MM.1S (cell line): ENCODE results near the gene LRRN2.
A peak's percentile ranks its signal among the peaks of the same experiment; 100 is the strongest.

ENCODE experiments used
- DNase-seq: peaks from one replicate; pipeline ENCODE4 v3.0.0-alpha.2; 2015
- H2AFZ ChIP-seq: fragments of 300-600 bp; sonication (generic); 2 replicates; pipeline ENCODE4 v1.6.0; 2016; ENCODE audit warnings: antibody characterized with exemption, low read length
- H3F3A ChIP-seq: fragments of 300-600 bp; sonication (generic); 2 replicates; pipeline ENCODE4 v1.6.1; 2016; ENCODE audit warnings: mild to moderate bottlenecking, antibody characterized with exemption, low read length, moderate library complexity, mixed read lengths; ENCODE audit not compliant: insufficient read depth
- H3K27ac ChIP-seq: fragments of 300-600 bp; sonication (generic); 2 replicates; pipeline ENCODE4 v1.5.1; 2016; ENCODE audit warnings: mild to moderate bottlenecking, low read length
- H3K27me3 ChIP-seq: fragments of 300-600 bp; sonication (generic); replicated peaks from 2 replicates; pipeline ENCODE4 v1.6.0; 2016; ENCODE audit warnings: low read length; ENCODE audit not compliant: insufficient read depth
- H3K36me3 ChIP-seq: fragments of 300-600 bp; sonication (generic); replicated peaks from 2 replicates; pipeline ENCODE4 v1.6.1; 2016; ENCODE audit warnings: mild to moderate bottlenecking, low read length, mixed read lengths; ENCODE audit not compliant: insufficient read depth
- H3K4me1 ChIP-seq: fragments of 300-600 bp; sonication (generic); 2 replicates; pipeline ENCODE4 v1.6.1; 2016; ENCODE audit warnings: low read length, mixed read lengths
- H3K4me2 ChIP-seq: fragments of 300-600 bp; sonication (generic); 2 replicates; pipeline ENCODE4 v1.6.0; 2016; ENCODE audit warnings: low read depth, low read length
- H3K4me3 ChIP-seq: fragments of 300-600 bp; sonication (generic); 2 replicates; pipeline ENCODE4 v1.5.1; 2016; ENCODE audit warnings: low read length, mixed read lengths
- H3K79me2 ChIP-seq: fragments of 300-600 bp; sonication (generic); 2 replicates; pipeline ENCODE4 v1.6.1; 2016; ENCODE audit warnings: mixed run types, low read length, mixed read lengths
- H3K9ac ChIP-seq: fragments of 300-600 bp; sonication (generic); 2 replicates; pipeline ENCODE4 v1.6.1; 2016; ENCODE audit warnings: low read length, mixed read lengths
- H3K9me2 ChIP-seq: fragments of 300-600 bp; sonication (generic); replicated peaks from 2 replicates; pipeline ENCODE4 v1.6.1; 2016; ENCODE audit warnings: mild to moderate bottlenecking, low read length, mixed read lengths; ENCODE audit not compliant: insufficient read depth
- H3K9me3 ChIP-seq: fragments of 300-600 bp; sonication (generic); replicated peaks from 2 replicates; pipeline ENCODE4 v1.6.1; 2016; ENCODE audit warnings: mild to moderate bottlenecking, low read length, mixed read lengths; ENCODE audit not compliant: insufficient read depth
- H4K20me1 ChIP-seq: fragments of 300-600 bp; sonication (generic); 2 replicates; pipeline ENCODE4 v1.6.1; 2016; ENCODE audit warnings: mild to moderate bottlenecking, low read length, moderate library complexity, mixed read lengths; ENCODE audit not compliant: insufficient read depth
- EZH2 ChIP-seq: fragments of 300-600 bp; sonication (generic); optimal IDR thresholded peaks from 2 replicates; pipeline ENCODE3; 2017; ENCODE audit warnings: low read depth, mild to moderate bottlenecking, antibody characterized with exemption, low read length, mixed read lengths
- EZH2phosphoT487 ChIP-seq: fragments of 300-600 bp; sonication (generic); IDR thresholded peaks from 2 replicates; pipeline ENCODE4 v1.6.1; 2018; ENCODE audit warnings: antibody characterized with exemption, low read length
- TF ChIP-seq, protein P1 (sequence below): fragments of 300-600 bp; sonication (generic); IDR thresholded peaks from 2 replicates; pipeline ENCODE4 v1.5.1; 2016; ENCODE audit warnings: antibody characterized with exemption, low read length, mixed read lengths

The LRRN2 gene

DNA sequence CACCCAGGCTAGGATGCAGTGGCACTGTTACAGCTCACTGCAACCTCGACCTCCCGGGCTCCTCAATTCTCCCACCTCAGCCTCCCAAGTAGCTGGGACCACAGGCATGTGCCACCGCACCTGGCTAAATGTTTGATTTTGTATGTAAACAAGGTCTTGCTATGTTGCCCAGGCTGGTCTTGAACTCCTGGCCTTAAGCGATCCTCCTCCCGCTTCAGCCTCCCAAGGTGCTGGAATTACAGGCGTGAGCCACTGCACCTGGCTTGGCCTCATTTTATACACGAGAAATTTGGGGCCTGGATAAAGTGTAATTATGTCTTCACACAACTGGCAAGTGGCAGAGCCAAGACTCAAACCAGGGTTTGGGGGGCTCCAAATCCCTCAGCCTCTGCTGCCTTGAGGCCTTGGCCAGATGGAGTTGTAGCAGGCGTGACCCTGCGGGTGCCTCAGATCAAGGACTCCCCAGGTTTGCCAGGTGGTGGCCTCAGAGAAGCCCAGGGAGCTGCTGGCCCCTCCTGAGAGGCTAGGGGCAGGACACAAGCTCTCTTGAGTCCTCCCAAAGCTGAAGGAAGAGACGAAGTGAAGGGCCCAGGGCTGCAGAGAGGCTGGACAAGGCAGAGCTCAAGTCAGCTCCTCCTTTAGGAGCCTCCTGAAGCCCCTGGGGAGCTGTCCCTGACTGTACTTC, 107.6 kb downstream of the LRRN2 start:
- H3K9me2 ChIP-seq, result no peaks in the 10 kb centered on the region
- no peaks in the 10 kb centered on the region for H3K9me3 ChIP-seq
- peak overlapping the region; percentile 94 for H3K4me2 ChIP-seq
- H3K36me3 ChIP-seq, result no peaks in the 10 kb centered on the region
- no peaks in the 10 kb centered on the region for H3K27me3 ChIP-seq
- peaks cover 21% of the 10 kb centered on the region for H3K4me1 ChIP-seq
- peak overlapping the region; percentile 78 for H3K27ac ChIP-seq
- DNase-seq, result peak; percentile 16
- TF ChIP-seq, protein P1, sequence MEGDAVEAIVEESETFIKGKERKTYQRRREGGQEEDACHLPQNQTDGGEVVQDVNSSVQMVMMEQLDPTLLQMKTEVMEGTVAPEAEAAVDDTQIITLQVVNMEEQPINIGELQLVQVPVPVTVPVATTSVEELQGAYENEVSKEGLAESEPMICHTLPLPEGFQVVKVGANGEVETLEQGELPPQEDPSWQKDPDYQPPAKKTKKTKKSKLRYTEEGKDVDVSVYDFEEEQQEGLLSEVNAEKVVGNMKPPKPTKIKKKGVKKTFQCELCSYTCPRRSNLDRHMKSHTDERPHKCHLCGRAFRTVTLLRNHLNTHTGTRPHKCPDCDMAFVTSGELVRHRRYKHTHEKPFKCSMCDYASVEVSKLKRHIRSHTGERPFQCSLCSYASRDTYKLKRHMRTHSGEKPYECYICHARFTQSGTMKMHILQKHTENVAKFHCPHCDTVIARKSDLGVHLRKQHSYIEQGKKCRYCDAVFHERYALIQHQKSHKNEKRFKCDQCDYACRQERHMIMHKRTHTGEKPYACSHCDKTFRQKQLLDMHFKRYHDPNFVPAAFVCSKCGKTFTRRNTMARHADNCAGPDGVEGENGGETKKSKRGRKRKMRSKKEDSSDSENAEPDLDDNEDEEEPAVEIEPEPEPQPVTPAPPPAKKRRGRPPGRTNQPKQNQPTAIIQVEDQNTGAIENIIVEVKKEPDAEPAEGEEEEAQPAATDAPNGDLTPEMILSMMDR, result no peak
- TF ChIP-seq EZH2phosphoT487 (no peak), EZH2 (no peak)
- peaks cover 22% of the 10 kb centered on the region for H3F3A ChIP-seq
- H3K4me3 ChIP-seq, result peak overlapping the region; percentile 71
- no peaks in the 10 kb centered on the region for H4K20me1 ChIP-seq
- peak overlapping the region; percentile 60; the same call in 1 of the 2 replicates for H3K9ac ChIP-seq
- H2AFZ ChIP-seq, result 0 out of 2 replicates have a peak overlapping the region, but pooled peaks have one; percentile 68
- no peaks in the 10 kb centered on the region for H3K79me2 ChIP-seq

DNA sequence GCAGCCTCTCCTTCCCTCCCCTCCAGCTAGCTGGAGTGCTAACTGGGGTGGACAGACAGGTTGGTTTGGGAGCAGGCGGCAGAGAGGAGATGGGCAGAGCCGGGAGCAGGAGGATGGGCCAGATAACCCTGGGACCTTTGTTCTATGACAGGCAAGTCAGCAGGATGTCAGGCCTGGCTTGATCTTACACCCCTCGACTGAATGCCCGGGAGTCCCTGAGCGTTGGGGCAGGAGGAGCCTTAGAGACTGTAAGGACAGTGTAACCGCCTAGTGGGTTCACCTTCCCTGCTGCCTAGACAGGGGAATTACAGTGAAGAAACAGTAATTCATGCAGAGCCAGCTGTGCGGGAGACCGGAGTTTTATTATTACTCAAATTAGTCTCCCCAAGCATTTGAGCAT, 109.1 kb downstream of the LRRN2 start:
- no peak for DNase-seq
- Histone ChIP-seq H3F3A (peaks cover 22% of the 10 kb centered on the region), H3K9ac (no peak overlapping the region), H3K9me3 (no peaks in the 10 kb centered on the region), H4K20me1 (no peaks in the 10 kb centered on the region), H3K4me3 (no peak overlapping the region), H3K27ac (no peak overlapping the region), H3K79me2 (no peaks in the 10 kb centered on the region), H3K9me2 (no peaks in the 10 kb centered on the region), H3K27me3 (no peaks in the 10 kb centered on the region), H3K4me1 (peaks cover 21% of the 10 kb centered on the region), H3K4me2 (no peak overlapping the region), H3K36me3 (no peaks in the 10 kb centered on the region), H2AFZ (no peak overlapping the region)
- TF ChIP-seq EZH2 (no peak), EZH2phosphoT487 (no peak)
- TF ChIP-seq, protein P1, result no peak

DNA sequence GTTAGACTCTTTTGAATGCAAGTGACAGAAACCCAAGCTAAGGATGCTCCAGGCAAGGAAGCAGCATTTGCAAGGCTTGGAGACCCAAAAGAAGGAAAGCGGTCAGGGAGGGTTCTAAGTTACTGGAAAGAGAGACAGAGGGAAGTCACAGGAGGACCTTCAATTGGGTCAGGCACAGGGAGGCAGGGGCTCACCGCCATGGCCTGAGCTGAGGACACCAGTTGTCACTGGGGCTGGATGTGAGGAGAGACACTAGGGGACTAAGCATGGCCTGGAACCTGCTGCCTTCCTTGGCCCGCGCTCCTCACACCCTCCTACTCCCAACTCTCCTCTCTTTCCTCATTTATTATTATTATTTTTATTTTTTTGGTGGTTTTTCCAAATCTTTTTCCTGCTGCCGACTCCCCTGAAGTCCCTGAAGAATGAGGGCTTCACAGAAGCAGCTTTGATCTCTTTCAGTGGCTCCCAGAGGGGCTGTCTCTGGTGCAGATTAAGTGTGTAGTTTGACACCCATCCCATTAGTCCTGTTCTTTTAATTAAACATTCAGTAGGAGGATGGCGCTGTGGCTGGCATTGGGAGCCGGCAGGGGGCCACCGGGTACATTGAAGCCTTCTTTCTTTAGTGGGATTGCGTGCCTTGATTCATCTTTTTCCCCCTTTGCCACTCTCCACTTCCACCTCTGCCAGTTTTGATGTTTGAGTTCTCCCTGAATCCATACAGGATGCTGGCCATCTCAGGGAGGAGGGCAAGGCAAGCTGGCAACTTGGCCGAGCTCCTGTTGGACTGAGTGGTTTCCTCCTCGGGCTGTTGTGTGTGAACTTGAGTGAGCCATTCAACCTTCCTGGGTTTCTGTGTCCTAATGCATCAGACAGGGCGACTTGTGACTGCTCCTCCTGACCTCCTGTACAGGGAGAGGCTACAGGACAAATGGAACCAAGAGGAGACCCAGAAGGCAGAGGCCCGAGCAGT, 110.0 kb downstream of the LRRN2 start:
- TF ChIP-seq EZH2, result no peak
- TF ChIP-seq, protein P1, result no peak
- TF ChIP-seq EZH2phosphoT487, result no peak
- no peak for DNase-seq
- H3K9me3 ChIP-seq, result no peaks in the 10 kb centered on the region
- H3K27ac ChIP-seq, result no peak overlapping the region
- no peaks in the 10 kb centered on the region for H3K79me2 ChIP-seq
- H2AFZ ChIP-seq, result no peak overlapping the region
- H3K27me3 ChIP-seq, result no peaks in the 10 kb centered on the region
- no peak overlapping the region for H3K9ac ChIP-seq
- no peaks in the 10 kb centered on the region for H3K36me3 ChIP-seq
- no peaks in the 10 kb centered on the region for H4K20me1 ChIP-seq
- H3F3A ChIP-seq, result peaks cover 22% of the 10 kb centered on the region
- peaks cover 21% of the 10 kb centered on the region for H3K4me1 ChIP-seq
- H3K4me3 ChIP-seq, result no peak overlapping the region
- no peak overlapping the region for H3K4me2 ChIP-seq
- H3K9me2 ChIP-seq, result no peaks in the 10 kb centered on the region
